Large intestine (tissue), 3 donors: ENCODE measurements around the gene WSB1. TPM values are rescaled to one million over a fixed set of nuclear protein-coding genes. Genes with fewer than 3 reads are reported as not detected.
A peak's percentile ranks its signal among the peaks of the same experiment; 100 is the strongest.

Experiments used
- DNase-seq, 2 donors: peaks; one replicate each; pipeline versions ENCODE4 v3.0.0 to v3.0.0-alpha.2; 2013
- H3K27ac ChIP-seq: one replicate; pipeline ENCODE4 v1.5.1; 2013; ENCODE audit warnings: low read length
- H3K27me3 ChIP-seq: 2 replicates; pipeline ENCODE4 v1.6.1; 2013; ENCODE audit warnings: low read length; ENCODE audit not compliant: control insufficient read depth, insufficient read depth
- H3K36me3 ChIP-seq: 2 replicates; pipeline ENCODE4 v1.6.1; 2013; ENCODE audit warnings: low read length; ENCODE audit not compliant: control insufficient read depth, insufficient read depth
- H3K4me1 ChIP-seq: one replicate; pipeline ENCODE4 v1.6.1; 2013; ENCODE audit warnings: low read length; ENCODE audit not compliant: control insufficient read depth, insufficient read depth
- H3K4me3 ChIP-seq: one replicate; pipeline ENCODE4 v1.5.1; 2013; ENCODE audit warnings: low read length
- H3K9me3 ChIP-seq: one replicate; pipeline ENCODE4 v1.6.1; 2013; ENCODE audit warnings: mild to moderate bottlenecking, low read depth, low read length, moderate library complexity; ENCODE audit not compliant: control insufficient read depth
- WGBS: methylation state at CpG from one replicate; pipeline ENCODE4 v1.1.5; 2013; ENCODE audit warnings: low lambda C conversion rate; ENCODE audit not compliant: insufficient coverage; 5-methylcytosine and 5-hydroxymethylcytosine counted together
- polyA plus RNA-seq: library from polyadenylated mRNA; unstranded; fragments of 120-200 nt; gene quantifications from one replicate; pipeline ENCODE4 v1.2.1, GENCODE V29; 2013

WSB1 gene
- polyA plus RNA-seq, 1 donor: 230 TPM

GRCh38 chr17:27256225-27257030, 37.5 kb upstream of the WSB1 start:
- Histone ChIP-seq H3K9me3 (no peaks in the 10 kb centered on the region), H3K27ac (no peak overlapping the region), H3K36me3 (no peaks in the 10 kb centered on the region), H3K27me3 (no peaks in the 10 kb centered on the region), H3K4me1 (no peaks in the 10 kb centered on the region), H3K4me3 (no peak overlapping the region)
- DNase-seq: no peak
- no CpG with 5 or more reads among the region's 5 CpGs for WGBS

GRCh38 chr17:27257031-27257357, 36.9 kb upstream of the WSB1 start:
- Histone ChIP-seq H3K36me3 (no peaks in the 10 kb centered on the region), H3K4me1 (no peaks in the 10 kb centered on the region), H3K4me3 (no peak overlapping the region), H3K9me3 (no peaks in the 10 kb centered on the region), H3K27me3 (no peaks in the 10 kb centered on the region), H3K27ac (no peak overlapping the region)
- WGBS: no CpG with 5 or more reads among the region's 4 CpGs
- DNase-seq: no peak

GRCh38 chr17:27259356-27259755, 34.6 kb upstream of the WSB1 start:
- no peak for DNase-seq
- H3K27me3 ChIP-seq: no peaks in the 10 kb centered on the region
- no peaks in the 10 kb centered on the region for H3K9me3 ChIP-seq
- H3K27ac ChIP-seq: no peak overlapping the region
- H3K4me3 ChIP-seq: no peak overlapping the region
- WGBS: no CpG with 5 or more reads among the region's 4 CpGs
- peaks cover 6% of the 10 kb centered on the region for H3K4me1 ChIP-seq
- H3K36me3 ChIP-seq: no peaks in the 10 kb centered on the region

DNA sequence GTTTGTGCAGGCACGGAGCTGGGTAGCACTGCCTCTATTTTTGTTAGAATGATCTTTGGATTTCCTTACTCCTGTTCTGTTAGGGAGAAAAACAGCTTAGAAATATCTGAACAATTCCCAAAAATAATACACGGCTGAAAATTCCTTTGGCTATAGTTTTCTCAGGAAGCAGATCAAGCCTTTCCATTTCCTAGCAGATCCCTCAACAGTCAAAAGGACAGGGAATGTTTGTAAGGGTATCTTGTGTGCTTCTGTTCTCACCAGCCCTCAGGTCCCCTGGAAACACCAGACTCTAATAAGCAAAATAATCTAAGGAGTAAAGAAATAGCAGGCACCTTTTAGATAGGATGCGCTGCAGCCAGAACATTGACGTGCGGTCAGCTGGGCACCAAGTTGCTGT, 30.5 kb upstream of the WSB1 start:
- DNase-seq: no peak
- Histone ChIP-seq H3K36me3 (no peaks in the 10 kb centered on the region), H3K4me3 (no peak overlapping the region), H3K27ac (no peak overlapping the region), H3K4me1 (peaks cover 16% of the 10 kb centered on the region), H3K27me3 (no peaks in the 10 kb centered on the region), H3K9me3 (no peaks in the 10 kb centered on the region)
- no CpG with 5 or more reads among the region's 5 CpGs for WGBS

- WGBS: 75% methylated on average over 4 of the region's 11 CpGs
Measured at GRCh38 chr17:27264068-27264812, 29.7 kb upstream of the WSB1 start.

GRCh38 chr17:27265333-27265732, 28.6 kb upstream of the WSB1 start:
- Histone ChIP-seq H3K9me3 (no peaks in the 10 kb centered on the region), H3K27ac (peak overlapping the region; percentile 46), H3K36me3 (no peaks in the 10 kb centered on the region), H3K4me3 (no peak overlapping the region), H3K27me3 (no peaks in the 10 kb centered on the region), H3K4me1 (peaks cover 16% of the 10 kb centered on the region)
- no peak for DNase-seq
- no CpG with 5 or more reads among the region's 1 CpG for WGBS

More at GRCh38 chr17:27264068-27264812, 29.7 kb upstream of the WSB1 start:
- DNase-seq: peak; percentile 70 to 85
- peak overlapping the region; percentile 46 for H3K27ac ChIP-seq
- H3K4me3 ChIP-seq: no peak overlapping the region
- no peaks in the 10 kb centered on the region for H3K36me3 ChIP-seq
- H3K27me3 ChIP-seq: no peaks in the 10 kb centered on the region
- H3K9me3 ChIP-seq: no peaks in the 10 kb centered on the region
- peaks cover 16% of the 10 kb centered on the region for H3K4me1 ChIP-seq

- H3K27me3 ChIP-seq: no peaks in the 10 kb centered on the region
- H3K9me3 ChIP-seq: no peaks in the 10 kb centered on the region
- no CpG with 5 or more reads among the region's 1 CpG for WGBS
- no peaks in the 10 kb centered on the region for H3K36me3 ChIP-seq
- peaks cover 16% of the 10 kb centered on the region for H3K4me1 ChIP-seq
- no peak for DNase-seq
- no peak overlapping the region for H3K4me3 ChIP-seq
- no peak overlapping the region for H3K27ac ChIP-seq
Measured at GRCh38 chr17:27266228-27266627, 27.7 kb upstream of the WSB1 start.

DNA sequence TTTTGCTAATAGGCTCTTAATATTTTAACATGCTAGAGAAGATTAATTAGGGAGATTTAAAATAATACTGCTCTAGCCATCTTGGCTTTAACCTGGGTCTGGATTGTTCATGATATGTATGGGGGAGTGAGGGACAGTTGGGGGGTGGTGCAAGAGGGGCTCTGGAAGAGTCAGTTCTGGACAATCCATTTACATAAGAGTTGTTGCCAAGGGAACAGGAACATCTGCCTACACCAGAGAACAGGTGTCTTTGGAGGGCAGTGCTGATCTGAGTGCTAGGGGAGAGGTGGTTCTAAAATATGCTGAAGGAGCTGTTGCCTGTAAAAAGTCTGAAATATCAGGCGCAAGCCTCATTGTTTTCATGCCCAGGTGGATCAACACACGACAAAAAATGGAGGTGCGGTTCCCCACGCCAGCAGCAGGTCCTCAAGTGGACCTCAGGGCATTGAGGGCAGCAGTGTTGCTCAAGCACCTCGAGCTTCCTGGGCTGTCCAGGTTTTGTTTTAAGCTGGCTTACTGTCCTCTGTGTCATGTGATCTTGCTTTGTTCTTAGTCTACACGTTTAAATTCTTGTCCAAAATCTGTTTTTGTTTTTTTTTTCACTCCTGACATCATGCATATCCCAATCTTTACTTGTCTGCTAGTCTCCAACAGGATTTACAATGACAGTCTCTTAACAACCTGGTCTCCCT, 25.4 kb upstream of the WSB1 start:
- 25% methylated on average over 2 of the region's 6 CpGs for WGBS
- Histone ChIP-seq H3K27ac (no peak overlapping the region), H3K36me3 (no peaks in the 10 kb centered on the region), H3K27me3 (no peaks in the 10 kb centered on the region), H3K9me3 (no peaks in the 10 kb centered on the region), H3K4me3 (no peak overlapping the region), H3K4me1 (peaks cover 16% of the 10 kb centered on the region)
- no peak for DNase-seq

DNA sequence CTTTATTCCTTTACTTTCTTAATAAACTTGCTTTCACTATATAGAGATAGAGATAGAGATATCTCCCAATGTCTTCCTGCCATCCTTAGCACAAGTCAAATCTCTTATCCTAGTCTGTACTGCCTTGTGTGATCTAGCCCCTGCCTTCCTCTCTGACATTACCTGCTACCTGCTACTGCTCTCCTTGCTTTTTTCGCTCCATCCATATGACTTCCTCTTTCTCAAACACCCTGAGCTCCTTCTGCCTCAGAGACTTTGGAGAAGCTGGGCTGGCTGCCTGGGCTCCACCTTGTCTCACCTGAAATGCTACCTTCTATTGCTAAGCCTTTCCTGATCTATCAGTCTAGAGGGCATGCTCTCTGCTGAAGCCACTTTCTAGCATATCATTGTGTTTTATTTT, 24.7 kb upstream of the WSB1 start:
- H3K27me3 ChIP-seq: no peaks in the 10 kb centered on the region
- H3K36me3 ChIP-seq: no peaks in the 10 kb centered on the region
- no peak overlapping the region for H3K4me3 ChIP-seq
- no peaks in the 10 kb centered on the region for H3K9me3 ChIP-seq
- WGBS: no CpG with 5 or more reads among the region's 1 CpG
- H3K27ac ChIP-seq: no peak overlapping the region
- peaks cover 11% of the 10 kb centered on the region for H3K4me1 ChIP-seq
- no peak for DNase-seq

- Histone ChIP-seq H3K4me3 (no peak overlapping the region), H3K27me3 (no peaks in the 10 kb centered on the region), H3K9me3 (no peaks in the 10 kb centered on the region), H3K27ac (no peak overlapping the region), H3K36me3 (no peaks in the 10 kb centered on the region), H3K4me1 (peaks cover 4% of the 10 kb centered on the region)
- WGBS: no CpG with 5 or more reads among the region's 7 CpGs
- no peak for DNase-seq
Measured at GRCh38 chr17:27269974-27270373, 23.9 kb upstream of the WSB1 start.
